Endodermal cell (in vitro differentiated cells): ENCODE measurements around the gene RGS19. TPM values are rescaled to one million over a fixed set of nuclear protein-coding genes. Genes with fewer than 3 reads are reported as not detected.

Experiments
- DNase-seq: peaks from one replicate; pipeline ENCODE4 v3.0.0-alpha.2; 2017
- H3K27ac ChIP-seq: 2 replicates; pipeline ENCODE4 v1.5.1; 2013; ENCODE audit warnings: mild to moderate bottlenecking, low read depth, low read length, moderate library complexity
- H3K27me3 ChIP-seq: 2 replicates; pipeline ENCODE4 v1.6.1; 2013; ENCODE audit warnings: mild to moderate bottlenecking, low read length, moderate library complexity; ENCODE audit not compliant: insufficient read depth, control insufficient read depth, poor library complexity, severe bottlenecking
- H3K36me3 ChIP-seq: 2 replicates; pipeline ENCODE4 v1.7.0; 2013; ENCODE audit warnings: mild to moderate bottlenecking, low read length, moderate library complexity; ENCODE audit not compliant: control insufficient read depth, insufficient read depth
- H3K4me1 ChIP-seq: one replicate; pipeline ENCODE4 v1.7.0; 2013; ENCODE audit warnings: low read length; ENCODE audit not compliant: control insufficient read depth, insufficient read depth
- H3K4me3 ChIP-seq: 2 replicates; pipeline ENCODE4 v1.5.1; 2013; ENCODE audit warnings: mild to moderate bottlenecking, low read length, moderate library complexity
- H3K9ac ChIP-seq: 2 replicates; pipeline ENCODE4 v1.6.1; 2013; ENCODE audit warnings: mild to moderate bottlenecking, low read length, moderate library complexity; ENCODE audit not compliant: poor library complexity, severe bottlenecking; ENCODE audit errors: extremely low read depth
- H3K9me3 ChIP-seq: 2 replicates; pipeline ENCODE4 v1.6.1; 2013; ENCODE audit warnings: mild to moderate bottlenecking, low read length, moderate library complexity; ENCODE audit not compliant: control insufficient read depth
- H3K27ac Mint-ChIP-seq: 2 replicates; pipeline ENCODE4 v1.8.0; 2020; ENCODE audit warnings: mixed read lengths
- H3K27me3 Mint-ChIP-seq: 2 replicates; pipeline ENCODE4 v1.8.0; 2021; ENCODE audit warnings: mild to moderate bottlenecking, mixed read lengths; ENCODE audit not compliant: insufficient read depth
- H3K36me3 Mint-ChIP-seq: 2 replicates; pipeline ENCODE4 v1.8.0; 2020; ENCODE audit warnings: low read depth, mixed read lengths
- H3K4me1 Mint-ChIP-seq: 2 replicates; pipeline ENCODE4 v1.8.0; 2020; ENCODE audit warnings: mixed read lengths
- H3K4me3 Mint-ChIP-seq: 2 replicates; pipeline ENCODE4 v1.8.0; 2020; ENCODE audit warnings: mild to moderate bottlenecking, moderate library complexity, mixed read lengths
- H3K9me3 Mint-ChIP-seq: 2 replicates; pipeline ENCODE4 v1.8.0; 2020; ENCODE audit warnings: mild to moderate bottlenecking, mixed read lengths
- CTCF ChIP-seq: fragments of 200-600 bp; sonication (generic); conservative IDR thresholded peaks from 2 replicates; pipeline ENCODE4 v1.5.0; 2021; ENCODE audit warnings: antibody characterized with exemption, mild to moderate bottlenecking
- WGBS, 2 experiments: methylation state at CpG; one replicate each; pipeline versions ENCODE4 v1.1.5 to v1.1.7; 2013; ENCODE audit warnings: missing lambda C conversion rate in 2 of 2, mixed read lengths in 1 of 2; ENCODE audit not compliant: insufficient coverage in 1 of 2, insufficient read length in 1 of 2; 5-methylcytosine and 5-hydroxymethylcytosine counted together
- total RNA-seq, 2 donors: library from RNA; stranded (reverse); fragmentation: NEBNext Ultra II Directional in 1 of 2; extraction: Animal tissue kit (Norgen Biotek cat#: 25700) in 1 of 2; gene quantifications; 2 replicates in 1 of 2; 3 replicates in 1 of 2; pipeline ENCODE4 v1.2.1, GENCODE V29; 2021

Gene RGS19
- total RNA-seq, 2 donors from 2014 or later, result 14.6 to 15.8 TPM

- Histone ChIP-seq H3K27ac (no peak overlapping the region), H3K4me1 (no peaks in the 10 kb centered on the region), H3K9ac (peak overlapping the region; percentile 71), H3K36me3 (no peaks in the 10 kb centered on the region), H3K27me3 (peaks cover 12% of the 10 kb centered on the region), H3K4me3 (peak overlapping the region; percentile 84), H3K9me3 (no peaks in the 10 kb centered on the region)
- Mint-ChIP-seq H3K4me3 (peak overlapping the region; percentile 57), H3K27me3 (peaks cover 22% of the 10 kb centered on the region), H3K9me3 (no peaks in the 10 kb centered on the region), H3K27ac (no peak overlapping the region), H3K4me1 (peaks cover 15% of the 10 kb centered on the region), H3K36me3 (no peaks in the 10 kb centered on the region)
- 54% methylated on average over 3 to 4 of the region's 4 CpGs for WGBS, 2 experiments
- no peak for TF ChIP-seq CTCF
- DNase-seq, result no peak
These were observed 415 bp downstream of the RGS19 start for GRCh38 chr20:64078934-64079272.

GRCh38 chr20:64077876-64078551, 1.3 kb downstream of the RGS19 start:
- no peak overlapping the region for H3K27ac ChIP-seq
- no peak overlapping the region for H3K9ac ChIP-seq
- H3K4me1 ChIP-seq, result no peaks in the 10 kb centered on the region
- H3K27me3 Mint-ChIP-seq, result peaks cover 20% of the 10 kb centered on the region
- H3K27me3 ChIP-seq, result peaks cover 6% of the 10 kb centered on the region
- WGBS, 2 experiments, result 87 to 88% methylated on average over 12 to 15 of the region's 15 CpGs
- no peaks in the 10 kb centered on the region for H3K9me3 Mint-ChIP-seq
- no peak for TF ChIP-seq CTCF
- H3K27ac Mint-ChIP-seq, result no peak overlapping the region
- DNase-seq, result peak; percentile 68
- H3K36me3 Mint-ChIP-seq, result peaks cover 3% of the 10 kb centered on the region
- H3K4me1 Mint-ChIP-seq, result peaks cover 15% of the 10 kb centered on the region
- H3K4me3 Mint-ChIP-seq, result peak overlapping the region; percentile 57
- H3K9me3 ChIP-seq, result no peaks in the 10 kb centered on the region
- no peaks in the 10 kb centered on the region for H3K36me3 ChIP-seq
- H3K4me3 ChIP-seq, result peak overlapping the region; percentile 84

GRCh38 chr20:64077541-64077875, 1.8 kb downstream of the RGS19 start:
- Histone ChIP-seq H3K4me3 (no peak overlapping the region), H3K27ac (no peak overlapping the region), H3K9ac (no peak overlapping the region), H3K9me3 (no peaks in the 10 kb centered on the region), H3K36me3 (no peaks in the 10 kb centered on the region), H3K4me1 (no peaks in the 10 kb centered on the region), H3K27me3 (peaks cover 1% of the 10 kb centered on the region)
- DNase-seq, result no peak
- Mint-ChIP-seq H3K27ac (no peak overlapping the region), H3K36me3 (peaks cover 4% of the 10 kb centered on the region), H3K4me1 (peaks cover 14% of the 10 kb centered on the region), H3K27me3 (peaks cover 16% of the 10 kb centered on the region), H3K9me3 (no peaks in the 10 kb centered on the region), H3K4me3 (no peak overlapping the region)
- 95 to 100% methylated on average over 4 to 7 of the region's 7 CpGs for WGBS, 2 experiments
- no peak for TF ChIP-seq CTCF
